Retinal pigment epithelial cell (primary cell): ENCODE results near the gene C1orf226.

ENCODE experiments used
- DNase-seq: peaks from one replicate; pipeline ENCODE4 v3.0.0-alpha.2; 2010; ENCODE audit warnings: low read depth
- H3K4me3 ChIP-seq: 2 replicates; pipeline ENCODE4 v1.5.1; 2011; ENCODE audit warnings: mild to moderate bottlenecking, low read length, control low read depth, moderate library complexity
- CTCF ChIP-seq: conservative IDR thresholded peaks from 2 replicates; pipeline ENCODE4 v1.5.1; 2011; ENCODE audit warnings: low read depth, low read length, control low read depth, inconsistent platforms

The C1orf226 gene

GRCh38 chr1:162365284-162366020 is 16.1 kb upstream of the C1orf226 start:
- no peak for TF ChIP-seq CTCF
- no peak overlapping the region for H3K4me3 ChIP-seq

GRCh38 chr1:162366149-162366548 is 15.4 kb upstream of the C1orf226 start:
- no peak for TF ChIP-seq CTCF
- DNase-seq = no peak
- H3K4me3 ChIP-seq = no peak overlapping the region

More at GRCh38 chr1:162365284-162366020, 16.1 kb upstream of the C1orf226 start:
- no peak for DNase-seq

- DNase-seq = no peak
- H3K4me3 ChIP-seq = no peak overlapping the region
- TF ChIP-seq CTCF = no peak
Measured at GRCh38 chr1:162366671-162367070, 14.9 kb upstream of the C1orf226 start.

- no peak for TF ChIP-seq CTCF
- no peak overlapping the region for H3K4me3 ChIP-seq
- DNase-seq = no peak
Measured at GRCh38 chr1:162367073-162367472, 14.5 kb upstream of the C1orf226 start.

GRCh38 chr1:162367772-162368171 is 13.8 kb upstream of the C1orf226 start:
- DNase-seq = no peak
- TF ChIP-seq CTCF = no peak
- no peak overlapping the region for H3K4me3 ChIP-seq

GRCh38 chr1:162368451-162368850 is 13.1 kb upstream of the C1orf226 start:
- H3K4me3 ChIP-seq = no peak overlapping the region
- no peak for DNase-seq

More at GRCh38 chr1:162368451-162368850, 13.1 kb upstream of the C1orf226 start:
- no peak for TF ChIP-seq CTCF
